SIG-M5 treated with dmso at 0.1 percent for 504 hours (cell line): ENCODE measurements around the gene APOO.
A peak's percentile ranks its signal among the peaks of the same experiment; 100 is the strongest.

Experiments
- DNase-seq: peaks from one replicate; lab custom pipeline; 2025; ENCODE audit not compliant: unreplicated experiment; lab: John Stamatoyannopoulos, UW

APOO gene

DNA sequence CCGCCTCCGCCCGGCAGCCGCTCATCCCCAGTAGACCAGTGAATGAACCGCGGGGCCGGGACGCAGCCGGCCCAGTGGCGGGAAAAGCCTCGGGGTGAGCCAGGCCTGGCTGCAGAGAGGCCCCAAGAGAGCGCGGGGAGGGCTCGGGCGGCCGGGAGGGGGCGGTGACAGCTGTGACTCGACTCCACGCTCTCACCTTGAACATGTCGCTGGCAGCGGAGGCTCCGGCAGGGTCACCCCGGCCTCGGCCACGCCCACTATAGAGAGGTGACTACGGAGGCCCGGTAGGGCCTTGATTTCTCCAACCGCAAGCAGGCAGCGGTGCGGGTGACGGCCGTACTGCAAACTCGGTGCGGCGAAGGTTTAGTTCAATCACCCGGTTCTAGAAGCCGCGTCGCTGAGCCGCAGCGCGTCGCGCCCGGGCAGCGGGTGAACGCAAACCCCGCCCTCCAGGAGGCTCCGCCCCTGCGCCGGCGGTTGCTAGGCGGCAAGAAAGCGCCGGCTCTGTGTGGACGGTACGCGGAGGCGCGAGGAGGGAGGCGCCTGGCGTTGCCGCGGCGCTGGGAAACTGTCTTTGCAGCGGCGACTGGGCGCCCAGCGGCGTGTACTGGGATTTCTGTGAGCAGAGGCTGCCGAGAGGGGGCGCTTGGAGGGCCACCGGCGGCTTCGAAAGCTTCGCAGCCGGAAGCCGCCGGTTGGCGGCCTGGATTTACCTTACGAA lies at the start of gene APOO, which contains the start of gene CXorf58:
Gene APOO, minus strand, starts transcription at position 441 of the 721 bp plus-strand sequence. Its CDS starts 236 bp downstream, at position 205.
Gene CXorf58, plus strand, starts transcription at position 509 of the 721 bp plus-strand sequence. CDS start 2,297 bp downstream, outside the sequence.
- DNase-seq, result peak; percentile 93

DNA sequence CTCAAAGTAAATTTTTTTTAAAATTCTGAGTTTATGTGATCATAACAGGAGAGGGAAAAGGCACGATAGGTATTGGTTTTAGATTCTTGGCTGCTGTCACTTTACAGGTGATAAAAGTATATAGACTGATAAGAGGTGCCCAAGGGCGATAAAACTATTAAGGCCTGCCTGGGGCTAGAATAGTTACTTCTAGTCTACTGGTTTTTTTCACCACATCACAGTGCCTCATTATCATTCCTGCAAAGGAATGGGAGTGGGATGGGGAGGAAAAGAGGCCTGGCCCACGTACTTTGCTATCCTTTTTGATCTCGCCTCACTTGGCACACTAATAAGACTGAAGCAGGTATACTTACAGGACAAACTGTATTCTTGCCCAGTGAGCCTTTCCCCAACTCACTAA lies 46.7 kb upstream of the APOO start:
- DNase-seq, result no peak

DNA sequence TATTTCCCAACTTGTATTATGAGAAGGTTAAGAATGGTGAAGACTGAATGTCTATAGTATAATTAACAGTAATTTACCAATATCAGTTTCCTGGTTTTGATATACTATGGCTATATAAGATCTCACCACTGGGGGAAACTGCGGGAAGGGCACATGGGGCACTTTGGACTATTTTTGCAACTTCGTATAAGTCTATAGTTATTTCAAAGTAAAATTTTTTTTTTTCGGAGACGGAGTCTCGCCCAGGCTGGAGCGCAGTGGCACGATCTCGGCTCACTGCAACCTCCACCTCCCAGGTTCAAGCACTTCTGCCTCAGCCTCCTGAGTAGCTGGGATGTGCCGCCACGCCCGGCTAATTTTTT lies 46.2 kb upstream of the APOO start:
- peak; percentile 2 for DNase-seq

DNA sequence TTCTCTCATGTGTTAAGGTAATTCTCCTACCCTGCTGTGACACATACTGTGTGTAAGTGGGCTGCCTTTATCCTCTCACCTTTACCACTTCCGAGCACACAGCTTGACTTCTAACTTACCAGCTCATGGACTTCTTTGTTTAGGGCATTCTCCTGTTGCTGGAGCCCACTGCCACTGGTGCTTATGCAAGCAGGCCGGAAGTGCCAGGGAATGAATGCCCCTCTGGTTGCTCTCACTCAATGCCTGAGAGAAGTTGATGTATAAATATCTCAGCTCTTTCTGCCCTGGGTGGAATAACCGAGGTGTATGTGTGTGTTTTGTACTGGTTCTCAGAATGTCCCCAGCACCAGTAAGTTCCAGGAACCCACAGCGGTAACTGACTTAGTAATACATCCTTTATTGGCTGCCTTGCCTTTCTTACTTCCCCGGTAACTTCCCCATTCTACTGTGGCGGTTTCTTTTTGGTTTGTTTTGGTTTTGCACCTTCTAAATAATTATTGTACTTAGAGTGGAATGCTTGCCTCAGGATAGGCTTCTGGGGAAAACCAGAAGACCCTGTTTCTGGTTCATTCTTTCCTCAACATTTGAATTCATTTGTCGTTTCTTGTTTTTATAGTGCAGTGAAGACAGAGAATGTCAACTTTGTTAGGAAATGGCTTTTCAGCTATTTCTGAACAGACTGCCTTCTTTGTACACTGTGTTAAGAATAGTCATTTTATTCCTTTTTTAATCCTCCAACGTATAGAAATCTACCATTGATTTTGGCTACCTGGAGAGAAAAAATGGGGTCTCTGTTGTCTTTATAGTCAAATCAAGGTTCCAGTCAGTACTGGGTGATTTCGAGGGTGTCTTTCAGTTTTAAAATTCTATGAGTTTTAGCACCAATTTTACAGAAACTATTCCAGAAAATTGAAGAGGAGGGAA lies 45.5 kb upstream of the APOO start:
- peak; percentile 75 for DNase-seq

DNA sequence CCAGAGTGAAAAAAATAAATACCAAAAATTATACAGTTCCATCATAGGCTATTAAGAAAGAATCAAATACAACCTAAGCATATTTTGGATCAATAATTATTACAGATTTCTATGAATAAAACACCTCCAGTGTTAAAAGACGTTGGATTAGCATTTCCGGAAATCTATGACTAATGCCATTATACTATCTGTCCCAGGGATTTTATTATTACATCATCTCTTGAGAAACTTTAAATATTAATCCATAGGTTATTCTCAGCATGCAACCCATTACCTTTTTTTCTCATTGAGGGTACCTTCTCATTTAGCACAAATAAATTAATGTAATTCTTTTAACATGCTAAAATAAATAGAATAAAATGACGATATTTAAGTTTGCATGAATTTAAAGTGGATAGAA lies 44.7 kb upstream of the APOO start:
- no peak for DNase-seq

DNA sequence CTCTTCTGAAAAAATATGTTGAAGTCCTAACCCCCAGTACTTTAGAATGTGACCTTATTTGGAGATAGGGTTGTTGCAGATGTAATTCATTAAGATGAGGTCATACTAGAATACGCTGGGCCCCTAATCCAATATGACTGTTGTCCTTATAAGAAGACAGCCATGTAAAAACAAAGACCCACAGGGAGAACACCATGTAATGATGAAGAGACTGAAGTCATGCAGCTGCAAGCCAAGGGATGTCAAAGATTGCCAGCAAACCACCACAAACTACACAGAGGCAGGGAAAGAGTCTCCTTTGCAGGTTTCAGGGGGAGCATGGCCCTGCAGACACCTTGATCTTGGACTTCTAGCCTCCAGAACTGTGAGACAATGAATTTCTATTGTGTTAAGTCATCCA lies 37.5 kb upstream of the APOO start:
- DNase-seq, result no peak

DNA sequence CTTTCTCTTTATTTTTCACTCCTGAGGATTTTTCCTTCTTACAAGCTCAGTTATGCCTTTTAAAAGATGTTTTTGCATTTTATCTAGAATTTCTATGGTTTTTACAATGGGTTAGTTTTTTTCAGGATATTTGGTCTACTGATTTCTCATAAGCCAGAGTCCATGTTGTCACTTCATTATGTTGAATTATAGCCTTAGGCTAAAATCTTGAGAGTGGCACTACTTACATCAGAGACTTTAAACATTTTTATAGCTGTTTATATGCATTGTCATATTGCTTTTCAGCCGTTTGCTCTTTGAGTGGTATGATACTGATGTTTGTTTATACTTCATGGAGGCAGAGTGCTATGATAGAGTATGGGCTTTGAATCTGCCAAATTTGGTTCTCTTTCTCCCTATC lies 36.5 kb upstream of the APOO start:
- DNase-seq, result no peak

DNA sequence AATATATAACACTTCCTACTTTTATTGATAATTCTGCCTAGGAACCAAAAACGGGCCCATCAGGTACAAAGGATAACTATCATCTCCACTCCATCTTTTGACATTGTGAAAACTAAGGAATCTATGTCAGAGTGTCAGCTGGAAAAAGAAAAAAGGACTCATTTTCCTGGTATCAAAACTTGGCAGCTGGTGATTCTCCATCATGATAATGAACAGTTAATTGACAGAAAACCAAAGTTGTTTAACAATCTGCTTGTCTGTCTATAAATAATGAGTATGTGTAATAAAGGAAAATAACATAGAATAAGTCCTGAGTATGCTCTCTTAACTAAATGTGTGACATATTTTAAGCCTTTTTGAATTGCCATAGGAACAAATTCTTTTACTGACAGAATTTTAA lies 31.5 kb upstream of the APOO start:
- DNase-seq, result no peak

DNA sequence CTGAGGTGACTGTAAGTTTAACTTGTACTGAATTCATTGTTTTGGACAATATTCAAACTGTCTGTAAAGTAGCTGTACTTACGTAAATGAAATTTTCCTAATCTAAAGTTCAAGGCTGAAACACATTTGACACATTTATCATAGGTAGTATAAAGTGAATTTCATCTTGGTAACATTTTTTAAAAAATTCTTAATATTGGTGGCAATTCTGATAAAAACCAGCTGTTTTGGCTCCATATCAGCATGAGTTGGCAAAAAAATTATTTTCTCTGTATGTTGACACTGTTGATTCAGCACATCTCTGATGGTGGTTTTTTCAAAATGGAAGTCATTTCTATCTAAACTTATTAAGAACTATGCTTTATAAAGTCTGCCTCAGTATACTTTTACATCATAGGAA lies 31.0 kb upstream of the APOO start:
- no peak for DNase-seq

DNA sequence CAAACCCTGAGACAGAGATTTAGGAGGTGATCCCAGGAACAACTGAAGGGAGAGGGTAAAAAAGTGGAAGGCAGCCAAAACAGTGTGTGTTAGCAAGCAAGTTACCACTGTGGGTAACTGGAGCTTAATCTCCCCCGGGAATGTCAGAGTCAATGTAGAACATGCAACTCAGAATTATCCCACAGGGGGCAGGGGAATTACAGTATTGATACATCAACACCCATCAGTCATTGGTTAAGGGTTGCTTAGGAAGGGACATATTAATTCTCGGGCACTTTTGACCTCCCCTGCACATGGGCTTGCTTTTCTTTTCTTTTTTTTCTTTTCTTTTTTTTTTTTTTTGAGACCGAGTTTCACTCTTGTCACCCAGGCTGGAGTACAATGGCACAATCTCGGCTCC lies 29.4 kb upstream of the APOO start:
- no peak for DNase-seq

DNA sequence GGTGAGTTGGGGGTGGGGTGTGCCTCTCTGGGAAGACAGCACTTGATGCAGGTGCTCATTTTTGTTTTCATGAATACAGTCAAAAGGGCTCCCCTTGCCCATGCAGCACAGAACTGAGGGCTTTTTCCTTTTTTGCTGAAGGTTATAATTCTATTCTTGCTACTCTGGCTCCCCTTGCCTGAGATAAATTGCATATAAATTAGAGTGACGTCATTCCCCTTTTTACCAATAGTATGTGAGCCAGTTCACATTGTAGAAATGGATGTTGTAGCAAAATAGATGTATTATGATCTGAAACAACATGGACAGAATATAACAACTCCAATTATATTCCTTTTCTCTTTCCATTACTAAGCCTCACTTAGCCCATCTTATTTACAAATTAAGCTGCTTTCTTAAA lies 28.4 kb upstream of the APOO start:
- no peak for DNase-seq

DNA sequence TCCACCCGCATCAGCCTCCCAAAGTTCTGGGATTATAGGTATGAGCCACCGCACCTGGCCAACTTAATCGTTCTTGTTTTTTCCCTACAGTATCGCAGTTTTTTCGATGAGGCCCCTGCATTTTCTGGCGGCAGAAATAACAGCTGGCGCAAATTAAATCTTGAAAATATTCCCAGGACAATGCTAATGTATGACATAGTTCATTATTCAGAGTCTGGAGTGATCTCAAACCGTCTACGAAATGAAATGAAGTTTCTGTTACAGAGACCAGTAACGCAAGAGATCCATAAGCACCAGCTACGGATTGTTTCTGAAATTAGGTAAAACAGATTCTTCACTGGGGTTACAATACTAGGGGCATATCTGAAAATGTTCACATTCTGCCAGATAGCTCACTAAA lies 27.4 kb upstream of the APOO start:
- no peak for DNase-seq

DNA sequence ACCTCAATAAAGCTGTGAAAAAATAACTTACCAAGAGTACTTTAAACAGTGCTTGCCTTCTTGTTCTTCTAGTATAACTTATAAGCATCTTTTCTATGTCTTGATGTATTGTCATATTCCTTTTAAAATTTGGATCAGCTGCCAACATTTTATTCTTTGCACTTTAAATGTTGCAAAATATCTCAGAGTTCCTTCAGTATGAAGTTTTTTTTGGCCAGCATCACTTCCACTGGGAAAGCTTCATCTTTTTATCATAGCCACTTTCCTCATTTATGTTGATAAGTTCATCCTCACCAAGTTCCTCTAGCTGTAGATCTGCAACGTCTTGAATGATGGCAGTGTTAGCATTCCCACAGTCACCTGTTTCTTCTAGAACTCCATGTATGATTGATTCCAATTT lies 24.3 kb upstream of the APOO start:
- no peak for DNase-seq

DNA sequence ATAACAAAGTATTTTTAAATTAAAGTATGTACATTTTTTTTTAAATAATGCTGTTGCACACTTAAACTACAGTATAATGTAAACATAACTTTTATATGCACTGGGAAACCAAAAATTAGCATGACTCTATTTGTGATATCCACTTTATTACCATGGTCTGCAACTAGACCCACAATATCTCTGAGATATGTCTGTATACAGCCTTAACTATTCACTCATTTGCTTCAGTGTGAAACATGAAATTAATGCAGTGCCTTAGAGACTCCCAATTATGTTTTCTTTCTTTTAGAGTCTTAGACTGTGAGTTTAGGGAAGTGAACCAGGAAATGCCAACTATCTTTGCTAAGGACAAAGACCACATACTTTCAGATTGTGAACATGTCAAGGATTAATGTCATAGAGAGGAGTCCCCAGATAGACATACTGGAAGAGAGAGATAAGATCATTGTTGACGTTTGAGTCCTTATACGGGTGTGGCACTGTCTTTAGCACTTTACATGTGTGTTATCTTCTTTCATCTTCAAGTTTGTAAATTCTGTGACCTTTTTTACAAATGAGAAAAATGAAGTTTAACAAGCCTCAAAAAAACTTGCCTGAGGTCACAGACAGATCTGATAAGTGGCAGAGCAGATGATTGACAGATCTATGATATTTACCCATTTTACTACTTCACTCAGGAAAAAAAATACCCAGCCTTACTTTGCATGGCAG lies 23.3 kb upstream of the APOO start:
- peak; percentile 55 for DNase-seq

DNA sequence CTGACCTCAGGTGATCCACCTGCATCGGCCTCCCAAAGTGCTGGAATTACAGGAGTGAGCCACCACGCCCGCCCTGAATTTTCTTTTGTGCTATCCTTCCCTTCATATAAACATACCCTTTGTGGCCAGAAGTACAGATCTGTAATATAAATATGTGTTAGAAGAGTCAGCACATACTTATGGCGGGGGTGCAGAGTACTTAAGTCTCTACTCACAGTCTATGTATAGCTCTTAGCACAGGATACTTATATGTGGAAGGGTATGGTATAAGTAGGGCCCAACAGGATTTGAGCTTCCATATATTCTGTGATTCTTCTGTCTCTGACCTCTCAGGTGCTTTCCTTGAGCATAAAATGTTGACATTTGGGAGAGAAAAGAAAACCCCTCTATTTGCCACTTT lies 18.3 kb upstream of the APOO start:
- no peak for DNase-seq

DNA sequence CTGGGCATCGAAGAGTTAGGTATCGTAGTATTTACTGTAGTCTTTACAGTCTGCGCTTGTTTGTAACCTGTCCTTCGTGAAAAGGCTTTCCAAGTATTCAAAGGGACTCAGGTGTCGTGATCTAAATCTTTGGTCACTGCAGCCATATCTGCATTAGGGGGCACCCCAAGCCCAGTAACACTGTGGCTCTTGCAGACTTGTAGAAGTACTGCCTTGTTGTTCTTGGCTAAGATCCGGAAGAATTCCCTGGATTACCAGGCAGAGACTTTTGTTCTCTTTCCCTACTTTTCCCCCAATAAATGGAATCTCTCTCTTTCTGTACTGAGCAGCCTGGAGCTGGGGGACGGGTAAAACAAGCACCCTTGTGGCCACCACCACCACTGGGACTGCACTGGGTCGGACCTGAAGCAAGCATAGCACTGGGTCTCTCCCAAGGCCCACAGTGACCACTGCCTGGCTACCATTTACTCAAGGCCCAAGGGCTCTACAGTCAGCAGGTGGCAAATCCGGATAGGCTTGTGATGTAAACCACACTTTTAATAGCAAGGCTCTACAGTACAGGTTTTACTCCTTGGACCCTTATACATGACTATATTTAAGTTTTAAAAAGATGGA lies 12.1 kb upstream of the APOO start:
- no peak for DNase-seq

DNA sequence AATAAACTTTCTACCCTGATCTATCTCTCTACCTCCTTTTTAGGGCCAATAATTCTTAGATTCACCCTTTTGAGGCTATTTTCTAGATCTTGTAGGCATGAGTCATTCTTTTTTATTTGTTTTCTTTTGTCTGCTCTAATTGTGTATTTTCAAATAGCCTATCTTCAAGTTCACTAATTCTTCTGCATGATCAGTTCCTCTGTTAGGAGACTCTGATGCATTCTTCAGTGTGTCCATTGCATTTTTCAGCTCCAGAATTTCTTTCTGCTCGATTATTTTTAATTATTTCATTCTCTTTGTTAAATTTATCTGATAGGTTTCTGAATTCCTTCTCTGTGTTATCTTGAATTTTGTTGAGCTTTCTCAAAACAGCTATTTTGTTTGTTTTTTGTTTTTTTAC lies 11.4 kb upstream of the APOO start:
- DNase-seq, result no peak

DNA sequence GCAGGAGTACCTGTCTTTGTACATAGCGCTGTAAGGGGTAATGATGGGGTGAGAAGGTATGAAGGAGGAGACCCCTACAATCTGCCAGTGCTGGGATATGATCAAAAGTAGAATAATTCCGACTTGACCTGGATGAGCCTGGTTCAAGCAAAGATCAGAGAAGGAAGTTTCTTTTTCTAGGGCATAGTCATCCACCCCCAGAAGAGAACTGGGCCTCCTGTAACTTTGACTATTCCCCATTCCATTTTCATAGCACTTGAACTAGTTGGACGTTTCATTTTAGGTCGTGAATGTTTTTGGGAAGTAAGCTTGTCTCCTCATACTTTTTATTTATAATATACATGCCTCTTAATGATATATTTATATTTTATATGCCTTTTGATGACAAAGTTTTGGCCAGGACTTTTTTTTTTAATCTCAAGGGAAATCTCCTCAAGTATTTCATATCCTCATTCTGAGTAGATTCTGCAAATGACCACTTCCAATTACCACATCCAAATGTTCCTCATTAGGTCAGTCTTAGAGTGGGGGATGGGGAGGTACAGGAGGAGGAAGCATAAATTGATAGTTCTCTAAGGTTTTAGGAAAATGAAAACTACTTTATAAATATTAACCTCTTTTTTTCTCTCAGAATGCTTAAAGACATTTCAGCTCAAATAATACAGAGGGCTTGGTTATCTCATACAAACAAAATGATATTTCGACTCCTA lies 3.5 kb upstream of the APOO start:
- no peak for DNase-seq

DNA sequence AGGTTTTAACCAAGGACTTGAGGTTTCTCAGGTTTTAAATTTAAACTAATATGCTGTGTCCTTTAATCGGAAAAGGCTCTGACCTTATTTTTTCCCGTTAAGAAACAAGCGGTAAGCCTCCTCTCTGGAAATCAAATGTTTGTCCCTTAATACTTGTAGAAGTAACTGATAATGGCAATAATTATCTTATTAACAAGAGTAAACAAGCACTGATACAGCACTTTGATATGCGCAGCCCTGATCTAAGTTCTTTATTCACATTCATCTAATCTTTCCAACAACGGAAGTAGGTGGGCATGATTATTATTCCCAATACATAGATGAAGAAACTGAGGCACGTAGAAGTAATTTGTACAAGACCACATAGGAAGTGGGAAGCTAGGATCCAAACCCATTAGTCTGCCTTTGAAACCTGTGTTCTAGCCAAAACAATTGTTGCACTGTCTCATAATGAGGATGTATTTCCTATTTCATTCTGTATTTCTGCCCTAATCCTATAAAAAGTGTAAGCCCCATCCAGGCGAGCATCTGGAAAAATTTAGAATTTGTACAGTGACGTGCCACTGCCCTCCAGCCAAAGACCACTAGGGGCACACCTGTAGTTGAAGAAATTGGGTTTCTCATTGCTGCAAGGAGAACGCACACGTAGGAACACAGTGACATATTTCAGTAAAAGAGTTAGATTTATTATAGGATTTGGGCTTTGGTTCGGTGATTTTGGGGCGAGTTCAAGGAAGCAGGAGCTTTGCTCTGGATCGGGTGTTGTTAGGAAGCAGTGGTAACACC lies 674 bp upstream of the APOO start:
- no peak for DNase-seq

DNA sequence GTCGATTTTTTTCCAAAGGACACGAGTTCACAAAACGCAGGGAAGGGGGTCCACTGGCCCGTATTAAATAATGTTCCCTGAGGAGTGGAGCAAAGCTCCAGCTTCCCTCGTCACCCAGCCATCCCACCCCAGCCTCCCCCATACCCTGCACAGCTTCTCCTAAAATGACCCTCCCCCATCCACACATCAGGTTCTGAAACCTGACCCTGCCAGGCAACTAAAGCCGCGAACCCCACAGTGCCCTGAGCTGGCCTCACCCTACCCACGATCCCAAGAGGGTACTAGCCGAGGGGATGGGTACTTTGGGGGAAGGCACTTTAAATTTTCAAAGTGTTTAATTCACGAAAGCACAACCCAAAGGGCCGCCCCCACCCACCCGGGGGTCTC lies 634 bp downstream of the APOO start:
- no peak for DNase-seq
